ENCODE measurements around the gene PPM1A. TPM values are rescaled to one million over a fixed set of nuclear protein-coding genes. Genes with fewer than 3 reads are reported as not detected.

The PPM1A gene
- total RNA-seq, 1 donor from 2014 or later: 35.5 TPM

DNA sequence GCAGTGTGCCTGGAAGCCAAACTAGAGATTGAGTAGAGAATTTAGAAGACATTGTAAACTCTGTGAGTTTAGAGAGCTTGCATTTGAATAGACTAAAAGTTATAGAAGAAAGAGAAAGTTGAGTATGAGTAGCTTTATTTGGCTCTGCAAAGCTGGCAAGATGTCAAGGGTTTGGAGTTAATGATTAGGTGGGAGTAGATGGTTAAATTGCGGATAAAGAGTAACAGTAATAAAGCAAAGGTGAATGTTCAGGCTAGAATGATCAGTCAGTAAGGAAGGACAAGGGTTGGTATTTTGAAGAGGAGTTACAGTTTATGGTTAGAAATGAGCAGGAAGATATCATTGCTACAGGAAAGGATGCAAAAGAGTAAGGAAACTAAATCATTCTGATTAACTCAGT, 5.2 kb downstream of the PPM1A start:
- TF ChIP-seq, protein P1, sequence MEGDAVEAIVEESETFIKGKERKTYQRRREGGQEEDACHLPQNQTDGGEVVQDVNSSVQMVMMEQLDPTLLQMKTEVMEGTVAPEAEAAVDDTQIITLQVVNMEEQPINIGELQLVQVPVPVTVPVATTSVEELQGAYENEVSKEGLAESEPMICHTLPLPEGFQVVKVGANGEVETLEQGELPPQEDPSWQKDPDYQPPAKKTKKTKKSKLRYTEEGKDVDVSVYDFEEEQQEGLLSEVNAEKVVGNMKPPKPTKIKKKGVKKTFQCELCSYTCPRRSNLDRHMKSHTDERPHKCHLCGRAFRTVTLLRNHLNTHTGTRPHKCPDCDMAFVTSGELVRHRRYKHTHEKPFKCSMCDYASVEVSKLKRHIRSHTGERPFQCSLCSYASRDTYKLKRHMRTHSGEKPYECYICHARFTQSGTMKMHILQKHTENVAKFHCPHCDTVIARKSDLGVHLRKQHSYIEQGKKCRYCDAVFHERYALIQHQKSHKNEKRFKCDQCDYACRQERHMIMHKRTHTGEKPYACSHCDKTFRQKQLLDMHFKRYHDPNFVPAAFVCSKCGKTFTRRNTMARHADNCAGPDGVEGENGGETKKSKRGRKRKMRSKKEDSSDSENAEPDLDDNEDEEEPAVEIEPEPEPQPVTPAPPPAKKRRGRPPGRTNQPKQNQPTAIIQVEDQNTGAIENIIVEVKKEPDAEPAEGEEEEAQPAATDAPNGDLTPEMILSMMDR (IDR thresholded peaks at IDR 0.05; ENCODE audit: insufficient read depth, low read length, severe bottlenecking): no peak
- Histone ChIP-seq H3K27me3 (ENCODE audit: control insufficient read depth, insufficient read depth, low read length) (no peaks in the 10 kb centered on the region), H3K4me3 (ENCODE audit: low read depth, low read length) (no peak overlapping the region), H3K36me3 (ENCODE audit: control insufficient read depth, insufficient read depth, low read length) (no peaks in the 10 kb centered on the region)
- FAIRE-seq (no peak), DNase-seq (ENCODE audit: low read depth) (no peak)

DNA sequence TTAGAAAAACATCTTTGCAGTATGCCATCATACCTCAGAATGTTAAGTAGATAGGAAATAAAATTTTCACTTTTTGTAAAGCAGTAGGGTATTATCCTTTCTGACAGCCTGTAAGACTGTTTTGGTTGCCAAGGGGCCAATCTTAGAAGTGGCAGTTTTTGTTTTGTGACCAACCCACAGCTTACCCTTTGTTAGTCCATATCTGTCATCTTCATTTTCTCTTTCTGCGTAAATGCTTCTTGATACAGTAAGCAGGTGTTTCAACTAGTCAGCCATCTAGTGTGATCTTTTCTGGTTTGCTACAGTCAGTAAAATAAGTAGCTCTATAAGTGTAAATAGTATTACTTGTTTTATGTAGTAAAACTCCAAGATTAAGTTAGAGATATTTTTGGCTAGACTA, 8.8 kb downstream of the PPM1A start:
- TF ChIP-seq, protein P1 (IDR thresholded peaks at IDR 0.05; ENCODE audit: insufficient read depth, low read length, severe bottlenecking): no peak

DNA sequence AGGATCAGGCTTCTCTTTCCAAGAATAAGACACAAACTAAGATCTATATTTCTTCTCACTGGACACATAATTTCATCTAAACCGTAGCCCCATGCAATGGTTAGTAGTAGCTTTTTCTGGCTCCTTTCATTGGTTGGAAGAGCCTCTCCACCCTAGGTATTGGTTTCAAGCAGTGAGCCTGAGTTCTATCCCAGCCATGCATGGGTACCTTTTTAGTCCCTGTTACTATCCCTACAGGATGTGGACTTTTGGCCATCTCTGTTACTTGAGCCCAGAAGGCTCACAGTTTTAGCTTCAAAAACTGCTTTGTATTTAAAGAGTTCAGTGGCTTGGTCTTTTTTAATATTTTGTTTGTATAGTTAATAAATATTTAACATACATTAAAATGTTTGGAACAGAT, 16.1 kb downstream of the PPM1A start:
- no peaks in the 10 kb centered on the region for H3K36me3 ChIP-seq (ENCODE audit: control insufficient read depth, insufficient read depth, low read length)
- no peak overlapping the region for H3K4me3 ChIP-seq (ENCODE audit: low read depth, low read length)
- H3K27me3 ChIP-seq (ENCODE audit: control insufficient read depth, insufficient read depth, low read length): no peaks in the 10 kb centered on the region
- TF ChIP-seq, protein P1 (IDR thresholded peaks at IDR 0.05; ENCODE audit: insufficient read depth, low read length, severe bottlenecking): no peak
- no peak for DNase-seq (ENCODE audit: low read depth)
- FAIRE-seq: no peak

More for the DNA sequence above, 8.8 kb downstream of the PPM1A start:
- Histone ChIP-seq H3K4me3 (ENCODE audit: low read depth, low read length) (no peak overlapping the region), H3K36me3 (ENCODE audit: control insufficient read depth, insufficient read depth, low read length) (no peaks in the 10 kb centered on the region), H3K27me3 (ENCODE audit: control insufficient read depth, insufficient read depth, low read length) (no peaks in the 10 kb centered on the region)
- DNase-seq (ENCODE audit: low read depth) (no peak), FAIRE-seq (no peak)

DNA sequence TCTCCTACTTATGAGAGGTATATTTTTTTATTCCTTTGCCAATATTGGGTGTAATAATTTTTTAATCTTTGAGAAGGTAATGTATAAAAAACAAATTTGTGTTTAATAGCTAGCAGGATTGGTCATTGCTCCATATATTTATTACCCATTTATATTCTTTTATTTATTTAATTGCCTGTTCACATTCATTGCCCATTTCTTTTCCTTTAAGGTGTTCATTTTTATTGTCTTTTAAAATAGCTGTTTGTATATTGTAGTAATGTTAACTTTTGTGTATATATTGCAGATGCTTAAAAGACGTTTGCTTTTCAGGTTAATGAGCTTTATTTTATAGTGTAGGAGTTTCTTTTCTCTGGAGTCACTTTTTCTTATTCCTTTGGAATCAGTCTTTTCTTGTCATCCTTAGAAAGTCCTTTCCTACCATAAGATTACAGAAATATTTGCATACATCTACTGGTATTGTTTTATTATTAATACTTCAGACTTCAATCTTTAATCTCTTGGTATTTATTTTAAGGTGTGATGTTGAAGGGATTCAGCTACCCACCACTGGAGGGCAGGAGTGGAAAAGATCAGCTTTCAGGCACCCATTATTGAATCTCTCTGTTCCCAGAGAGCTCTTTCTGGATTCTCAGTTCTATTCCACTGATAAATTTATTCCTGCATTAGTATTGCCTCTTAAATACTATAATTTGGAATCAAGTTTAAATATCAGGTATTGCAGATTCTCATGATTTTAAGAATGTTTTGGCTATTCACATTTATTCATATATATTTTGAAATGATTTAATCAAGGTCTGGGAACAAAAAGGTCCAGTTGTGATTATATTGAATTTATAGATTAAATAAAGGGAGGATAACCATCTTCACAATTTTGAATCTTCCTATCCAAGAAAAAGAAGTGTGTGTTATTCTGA, 17.3 kb downstream of the PPM1A start:
- Histone ChIP-seq H3K4me3 (ENCODE audit: low read depth, low read length) (no peak overlapping the region), H3K27me3 (ENCODE audit: control insufficient read depth, insufficient read depth, low read length) (no peaks in the 10 kb centered on the region), H3K36me3 (ENCODE audit: control insufficient read depth, insufficient read depth, low read length) (no peaks in the 10 kb centered on the region)
- FAIRE-seq (no peak), DNase-seq (ENCODE audit: low read depth) (peak; percentile 35)
- TF ChIP-seq, protein P1 (IDR thresholded peaks at IDR 0.05; ENCODE audit: insufficient read depth, low read length, severe bottlenecking): peak; percentile 47

DNA sequence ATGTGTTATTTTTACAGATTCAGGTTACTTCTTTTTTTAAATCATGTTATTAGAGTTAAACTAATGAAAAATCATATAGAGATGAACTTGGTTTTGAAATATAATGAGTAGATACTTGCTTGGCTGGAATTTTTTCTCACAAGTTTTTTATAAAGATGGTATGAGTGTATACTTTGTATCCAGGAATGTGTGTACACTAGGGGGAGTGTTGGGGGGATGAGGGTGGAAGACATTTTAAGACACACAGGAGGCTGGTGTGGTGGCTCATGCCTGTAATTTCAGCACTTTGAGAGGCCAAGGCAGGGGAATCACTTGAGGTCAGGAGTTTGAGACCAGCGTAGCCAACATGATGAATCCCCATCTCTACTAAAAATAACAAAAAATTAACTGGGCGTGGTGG, 23.2 kb downstream of the PPM1A start:
- H3K4me3 ChIP-seq (ENCODE audit: low read depth, low read length): no peak overlapping the region
- TF ChIP-seq, protein P1 (IDR thresholded peaks at IDR 0.05; ENCODE audit: insufficient read depth, low read length, severe bottlenecking): no peak
- no peaks in the 10 kb centered on the region for H3K27me3 ChIP-seq (ENCODE audit: control insufficient read depth, insufficient read depth, low read length)
- no peaks in the 10 kb centered on the region for H3K36me3 ChIP-seq (ENCODE audit: control insufficient read depth, insufficient read depth, low read length)
- DNase-seq (ENCODE audit: low read depth) (no peak), FAIRE-seq (no peak)
